ENCODE measurements around the gene RAD1. TPM values are rescaled to one million over a fixed set of nuclear protein-coding genes. Genes with fewer than 3 reads are reported as not detected.

RAD1 gene
- total RNA-seq, 1 donor from 2014 or later, result 11.2 TPM

- peak; percentile 14 for ATAC-seq
Measured at GRCh38 chr5:34915856-34916192, 520 bp upstream of the RAD1 start.

GRCh38 chr5:34914671-34915138, 599 bp downstream of the RAD1 start:
- ATAC-seq, result peak; percentile 9

- ATAC-seq, result no peak
Measured at GRCh38 chr5:34913072-34913471, 2.2 kb downstream of the RAD1 start.

DNA sequence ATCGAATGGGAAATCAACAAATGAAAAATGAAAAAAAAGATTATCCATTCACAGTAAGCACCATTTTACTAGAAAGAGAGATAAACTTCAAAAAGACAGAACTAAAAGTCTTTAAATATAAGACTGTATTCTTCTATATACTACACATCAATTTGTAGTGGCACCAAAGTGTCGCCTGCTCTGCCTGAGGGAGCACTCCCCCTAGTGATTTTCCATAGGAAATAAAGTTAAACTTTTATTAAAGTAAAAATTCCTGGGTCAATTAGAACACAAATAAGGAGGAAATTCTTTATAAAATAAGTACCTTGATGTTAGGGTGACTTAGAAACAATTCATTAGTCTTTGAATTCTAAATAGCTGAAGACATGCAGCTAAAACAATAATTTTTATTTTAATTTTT, 9.7 kb downstream of the RAD1 start:
- ATAC-seq, result no peak

- no peak for ATAC-seq
Measured at GRCh38 chr5:34903260-34903659, 12.0 kb downstream of the RAD1 start.

DNA sequence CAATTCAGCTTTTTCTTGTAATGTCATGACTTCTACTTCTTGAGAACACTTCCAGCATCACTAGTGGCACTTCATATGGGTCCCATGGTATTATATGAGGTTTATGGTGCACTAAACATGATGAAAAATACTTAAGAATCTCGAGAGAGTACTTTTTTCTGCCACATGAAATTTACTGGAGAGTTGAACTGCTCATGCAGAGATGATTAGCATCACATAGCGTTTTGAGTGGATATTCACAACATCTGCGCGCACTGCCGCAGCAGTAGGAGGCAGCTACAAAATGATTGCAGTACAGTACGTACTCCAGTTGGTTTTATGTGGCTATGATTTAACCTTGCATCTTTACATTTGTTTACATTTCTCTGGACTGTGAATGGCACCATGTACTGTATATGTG, 14.7 kb downstream of the RAD1 start:
- no peak for ATAC-seq

DNA sequence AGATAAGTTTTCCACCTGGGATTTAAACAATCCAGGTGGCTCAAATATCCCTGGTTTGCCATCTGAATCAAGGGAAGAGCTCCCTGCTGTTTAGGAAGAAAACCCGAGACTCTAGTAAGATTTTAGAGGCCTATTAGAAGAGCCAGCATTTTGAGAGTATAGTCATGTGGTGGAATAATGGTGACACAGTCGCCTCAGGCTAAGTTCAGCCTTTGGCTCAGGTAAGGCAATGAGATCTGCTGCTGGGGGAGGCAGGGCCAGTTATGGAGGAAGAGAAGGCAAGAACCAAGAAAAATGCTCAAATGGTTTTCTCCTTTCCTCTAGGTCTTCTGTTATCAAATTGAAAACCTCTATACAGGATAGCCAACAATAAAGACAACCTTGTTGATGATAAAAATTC, 16.2 kb downstream of the RAD1 start:
- ATAC-seq, result no peak

DNA sequence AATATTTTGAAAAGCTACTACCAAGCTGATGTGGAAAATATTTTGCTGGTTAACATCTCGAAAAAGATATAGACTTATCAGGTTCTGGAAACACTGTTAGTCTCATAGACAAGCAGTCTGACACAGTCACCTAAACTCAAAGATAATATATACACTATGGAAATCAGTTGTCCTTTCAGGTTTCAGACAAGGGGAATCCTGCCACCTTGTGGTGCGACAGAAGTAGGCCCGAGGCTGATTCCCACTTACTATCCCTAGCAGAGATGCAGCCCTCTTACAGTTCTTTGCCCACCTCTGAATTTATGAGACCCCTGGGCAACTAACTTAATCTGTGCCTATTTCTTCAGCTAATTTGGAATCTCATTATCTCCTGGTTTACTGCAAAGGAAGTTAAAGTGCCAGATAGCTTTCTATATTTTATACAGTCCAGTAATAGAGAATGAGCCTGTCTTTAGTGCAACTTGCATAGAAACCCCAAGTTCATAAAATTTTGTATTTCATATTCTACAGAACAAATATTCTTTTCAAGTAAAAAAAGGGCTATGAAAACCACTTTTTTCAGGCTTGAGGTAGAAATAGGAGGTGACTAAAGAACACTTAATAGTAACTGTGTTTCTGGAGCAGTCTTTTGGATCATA, 16.9 kb downstream of the RAD1 start:
- ATAC-seq, result peak; percentile 85

GRCh38 chr5:34897646-34898045, 17.7 kb downstream of the RAD1 start:
- ATAC-seq, result no peak

GRCh38 chr5:34895641-34896419, 19.5 kb downstream of the RAD1 start:
- ATAC-seq, result no peak

DNA sequence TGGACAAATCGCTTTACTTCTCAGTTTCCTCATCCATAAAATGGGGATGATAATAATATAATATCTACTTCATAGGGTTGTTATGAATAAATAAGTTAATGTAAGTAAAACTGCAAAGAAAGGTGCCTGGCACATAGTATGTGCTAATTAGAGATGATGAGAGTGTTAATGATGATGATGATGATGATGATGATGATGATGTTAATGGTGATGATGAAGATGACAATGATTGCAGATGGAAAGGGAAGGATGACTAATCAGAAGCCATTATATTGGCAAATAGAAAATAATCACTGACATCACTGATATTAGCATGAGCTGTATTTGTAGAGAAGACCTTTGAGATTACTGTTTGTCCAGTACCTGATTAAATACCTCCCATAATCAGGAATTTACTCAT, 20.6 kb downstream of the RAD1 start:
- ATAC-seq, result no peak

- ATAC-seq, result no peak
Measured at GRCh38 chr5:34892414-34892813, 22.9 kb downstream of the RAD1 start.

DNA sequence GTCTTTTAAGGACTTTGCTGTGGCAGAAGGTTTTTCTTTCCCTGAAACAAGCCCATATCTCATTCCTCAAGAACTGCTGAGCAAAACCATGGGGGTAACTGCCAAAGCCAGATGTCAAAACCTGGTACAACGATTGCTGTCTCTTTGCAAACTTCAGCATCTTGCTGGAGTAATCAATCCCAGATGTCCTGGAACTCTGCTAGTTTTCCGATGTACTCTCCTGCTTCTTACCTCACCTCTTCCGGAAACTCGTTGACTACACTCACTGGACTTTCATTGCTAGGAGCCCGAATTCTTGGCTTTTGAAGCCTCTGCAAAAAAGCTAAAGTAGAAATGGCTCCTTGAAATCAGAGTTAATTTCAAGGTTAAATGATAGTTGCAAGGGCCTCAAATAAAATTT, 23.3 kb downstream of the RAD1 start:
- ATAC-seq, result no peak

GRCh38 chr5:34889394-34889793, 25.9 kb downstream of the RAD1 start:
- ATAC-seq, result no peak

- peak; percentile 85 for ATAC-seq
Measured at GRCh38 chr5:34886392-34887119, 28.7 kb downstream of the RAD1 start.

- no peak for ATAC-seq
Measured at GRCh38 chr5:34881246-34881645, 34.1 kb downstream of the RAD1 start.

DNA sequence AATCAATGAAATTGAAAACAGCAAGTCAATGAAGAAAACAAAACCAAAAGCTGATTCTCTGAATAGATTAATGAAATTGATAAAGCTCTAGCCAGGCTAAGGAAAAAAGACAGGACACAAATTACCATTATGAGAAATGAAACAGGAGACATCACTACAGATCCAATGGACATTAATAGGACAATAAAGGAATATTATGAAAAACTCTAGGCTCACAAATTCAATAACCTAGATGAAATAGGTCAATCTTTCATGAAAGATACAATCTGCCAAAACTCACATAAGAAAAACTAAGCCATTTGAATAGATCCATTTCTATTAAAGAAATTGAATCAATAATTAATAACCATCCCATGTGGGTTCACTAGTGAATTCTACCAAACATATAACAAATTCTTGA, 39.0 kb downstream of the RAD1 start:
- no peak for ATAC-seq

DNA sequence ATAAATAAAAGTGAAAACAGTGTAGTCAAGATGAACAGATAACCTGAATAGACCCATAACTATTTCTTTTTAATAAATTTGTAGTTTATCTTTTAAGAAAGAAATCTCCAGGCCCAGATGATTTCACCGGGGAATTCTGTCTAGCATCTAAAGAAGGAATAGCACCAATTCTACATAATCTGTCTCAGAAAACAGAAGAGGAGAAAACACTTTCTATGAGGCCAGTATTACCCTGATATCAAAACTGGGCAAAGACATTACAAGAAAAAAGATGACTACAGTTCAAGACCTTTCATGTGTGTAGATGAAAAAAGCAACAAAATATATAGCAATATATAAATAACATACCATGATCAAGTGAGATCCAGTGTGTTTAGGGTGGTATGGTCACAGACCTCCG, 44.9 kb downstream of the RAD1 start:
- ATAC-seq, result no peak

GRCh38 chr5:34869256-34869655, 46.0 kb downstream of the RAD1 start:
- ATAC-seq, result no peak

GRCh38 chr5:34868791-34869190, 46.5 kb downstream of the RAD1 start:
- ATAC-seq, result no peak

DNA sequence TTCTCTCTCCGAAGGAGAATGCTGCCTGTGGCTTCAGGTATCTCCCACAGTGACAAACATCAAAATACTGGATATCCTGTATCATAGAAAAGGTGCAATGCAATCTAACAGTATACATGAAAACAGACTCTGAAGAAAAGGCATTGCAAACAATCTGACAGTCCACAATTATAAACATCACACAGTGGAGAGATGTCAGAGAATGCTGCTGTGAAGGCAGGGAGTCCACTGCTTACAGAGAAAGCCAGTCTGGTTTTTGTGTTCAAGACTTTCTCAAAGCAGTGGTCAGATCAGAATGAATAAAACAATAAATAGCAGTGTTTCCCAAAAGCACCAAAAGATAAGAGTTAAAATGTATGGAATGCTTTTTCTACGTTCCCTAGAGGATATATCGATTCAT, 47.6 kb downstream of the RAD1 start:
- no peak for ATAC-seq

DNA sequence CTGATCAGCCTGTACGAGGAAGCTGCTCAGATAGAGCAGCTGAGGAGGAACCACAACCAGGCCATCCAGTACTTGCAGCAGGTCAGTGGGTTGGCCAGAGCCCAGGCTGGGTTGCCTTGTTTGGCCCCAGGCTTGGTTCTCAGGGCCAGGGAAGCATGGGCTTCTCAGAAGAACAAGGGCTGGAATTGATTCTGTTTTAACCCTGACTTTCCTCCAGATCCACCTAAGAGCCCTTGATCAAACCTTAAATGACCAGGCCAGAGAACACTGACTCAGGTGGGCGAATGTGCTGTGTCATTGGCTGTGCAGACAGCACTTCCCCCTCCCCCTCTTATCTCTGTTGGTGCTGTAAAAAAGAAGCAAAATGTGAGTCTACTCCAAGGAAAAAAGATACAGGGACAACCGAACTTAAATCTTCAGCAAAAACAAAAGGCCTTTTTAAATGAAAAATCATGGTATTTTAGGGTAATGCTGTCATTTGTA, 48.3 kb downstream of the RAD1 start:
- ATAC-seq, result no peak

- no peak for ATAC-seq
Measured at GRCh38 chr5:34865091-34865490, 50.2 kb downstream of the RAD1 start.

GRCh38 chr5:34863946-34864345, 51.4 kb downstream of the RAD1 start:
- no peak for ATAC-seq

Data from esophagus mucosa (tissue), 1 donor.